DND-41 (cell line): ENCODE results near the gene SIAH1.
"Not testable (repeated sequence)": the region's sequence is repeated elsewhere in the genome, so short reads cannot be mapped to it uniquely, and the experiment has no call there.

Source experiments
- ATAC-seq: fragments of 200-7000 bp; cut with Tn5 transposase; 3 replicates; pipeline ENCODE4 v1.9.1; 2021; ENCODE audit warnings: low read depth; ENCODE audit not compliant: insufficient read depth
- DNase-seq: peaks from one replicate; pipeline ENCODE4 v3.0.0-alpha.2; 2020
- H2AFZ ChIP-seq: 2 replicates; pipeline ENCODE4 v1.6.0; 2012; ENCODE audit warnings: low read depth, low read length
- H3K27ac ChIP-seq: 2 replicates; pipeline ENCODE4 v1.5.1; 2012; ENCODE audit warnings: low read length, inconsistent platforms
- H3K27me3 ChIP-seq: fragments of 200-600 bp; sonication (generic); 2 replicates; pipeline ENCODE4 v1.6.0; 2012; ENCODE audit warnings: low read length, mild to moderate bottlenecking, inconsistent platforms; ENCODE audit not compliant: insufficient read depth, poor library complexity
- H3K36me3 ChIP-seq: 2 replicates; pipeline ENCODE4 v1.5.1; 2012; ENCODE audit warnings: low read length, inconsistent platforms; ENCODE audit not compliant: insufficient read depth
- H3K4me1 ChIP-seq: 2 replicates; pipeline ENCODE4 v1.5.1; 2012; ENCODE audit warnings: mild to moderate bottlenecking, low read length; ENCODE audit not compliant: insufficient read depth
- H3K4me2 ChIP-seq: 2 replicates; pipeline ENCODE4 v1.6.0; 2012; ENCODE audit warnings: mild to moderate bottlenecking, moderate library complexity, low read length, inconsistent platforms; ENCODE audit not compliant: insufficient read depth
- H3K4me3 ChIP-seq, 2 experiments: fragments of 200-600 bp in 1 of 2; shearing (Covaris generic) in 1 of 2; 2 replicates each; pipeline ENCODE4 v1.5.1; 2012 to 2016; ENCODE audit warnings: inconsistent platforms in 2 of 2, low read length in 2 of 2, mild to moderate bottlenecking in 2 of 2, low read depth in 1 of 2, moderate library complexity in 1 of 2
- H3K79me2 ChIP-seq: 2 replicates; pipeline ENCODE4 v1.6.0; 2012; ENCODE audit warnings: low read length, inconsistent platforms; ENCODE audit not compliant: insufficient read depth
- H3K9ac ChIP-seq: 2 replicates; pipeline ENCODE4 v1.6.0; 2012; ENCODE audit warnings: low read depth, mild to moderate bottlenecking, inconsistent platforms, low read length, moderate library complexity
- H3K9me3 ChIP-seq: 2 replicates; pipeline ENCODE4 v1.5.1; 2012; ENCODE audit warnings: low read length, moderate library complexity, mild to moderate bottlenecking, inconsistent platforms; ENCODE audit not compliant: insufficient read depth, severe bottlenecking
- H4K20me1 ChIP-seq: 2 replicates; pipeline ENCODE4 v1.6.0; 2012; ENCODE audit warnings: low read length; ENCODE audit not compliant: insufficient read depth
- CTCF ChIP-seq: IDR thresholded peaks from 2 replicates; pipeline ENCODE4 v1.5.1; 2012; ENCODE audit warnings: borderline replicate concordance, low read length, moderate library complexity, mild to moderate bottlenecking; ENCODE audit not compliant: poor library complexity, severe bottlenecking; ENCODE audit errors: extremely low read depth
- EZH2 ChIP-seq: IDR thresholded peaks from 3 replicates; pipeline ENCODE4 v1.6.1; 2012; ENCODE audit warnings: borderline replicate concordance, low read depth, mild to moderate bottlenecking, moderate library complexity, low read length, inconsistent platforms; ENCODE audit not compliant: severe bottlenecking

SIAH1 gene

GRCh38 chr16:48371393-48371780 lies 13.8 kb downstream of the SIAH1 start:
- H4K20me1 ChIP-seq = peaks cover 91% of the 10 kb centered on the region
- TF ChIP-seq EZH2 (no peak), CTCF (no peak)
- no peak overlapping the region for H3K4me2 ChIP-seq
- peaks cover 21% of the 10 kb centered on the region for H3K4me1 ChIP-seq
- H3K27me3 ChIP-seq = no peaks in the 10 kb centered on the region
- no peak overlapping the region for H2AFZ ChIP-seq
- ATAC-seq (no peak), DNase-seq (no peak)
- H3K9me3 ChIP-seq = no peaks in the 10 kb centered on the region
- no peaks in the 10 kb centered on the region for H3K36me3 ChIP-seq
- no peak overlapping the region for H3K27ac ChIP-seq
- no peak overlapping the region for H3K4me3 ChIP-seq
- no peak overlapping the region for H3K9ac ChIP-seq
- peaks cover 100% of the 10 kb centered on the region for H3K79me2 ChIP-seq

DNA sequence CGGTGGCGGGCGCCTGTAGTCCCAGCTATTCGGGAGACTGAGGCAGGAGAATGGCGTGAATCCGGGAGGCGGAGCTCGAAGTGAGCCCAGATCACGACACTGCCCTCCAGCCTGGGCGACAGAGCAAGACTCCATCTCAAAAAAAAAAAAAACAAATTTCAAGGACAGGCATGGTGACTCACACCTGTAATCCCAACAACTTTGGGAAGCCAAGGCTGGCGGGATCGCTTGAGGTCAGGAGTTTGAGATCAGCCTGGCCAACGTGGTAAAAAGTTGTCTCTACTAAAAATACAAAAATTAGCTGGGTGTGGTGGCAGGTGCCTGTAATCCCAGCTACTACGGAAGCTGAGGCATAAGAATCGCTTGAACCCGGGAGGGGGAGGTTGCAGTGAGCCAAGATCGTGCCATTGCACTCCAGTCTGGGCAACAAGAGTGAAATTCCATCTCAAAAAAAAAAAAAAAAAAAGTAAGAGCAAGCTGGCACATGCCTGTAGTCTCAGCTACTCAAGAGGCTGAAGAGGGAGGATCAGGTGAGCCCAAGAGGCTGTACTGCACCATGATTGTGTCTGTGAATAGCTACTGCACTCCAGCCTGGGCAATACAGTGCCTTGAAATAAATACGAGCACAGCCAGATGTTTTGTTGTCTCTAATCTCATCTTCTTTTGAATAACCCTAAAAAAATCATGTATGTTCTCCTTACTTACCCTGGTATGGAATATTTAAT lies 14.4 kb downstream of the SIAH1 start:
- not testable (repeated sequence) for H3K27ac ChIP-seq, ATAC-seq, DNase-seq, H3K27me3 ChIP-seq, H3K9ac ChIP-seq, H3K4me3 ChIP-seq, H3K4me2 ChIP-seq, H3K36me3 ChIP-seq, H2AFZ ChIP-seq, H3K9me3 ChIP-seq
- Histone ChIP-seq H3K4me1 (peaks cover 21% of the 10 kb centered on the region), H3K79me2 (peaks cover 100% of the 10 kb centered on the region), H4K20me1 (peaks cover 95% of the 10 kb centered on the region)

DNA sequence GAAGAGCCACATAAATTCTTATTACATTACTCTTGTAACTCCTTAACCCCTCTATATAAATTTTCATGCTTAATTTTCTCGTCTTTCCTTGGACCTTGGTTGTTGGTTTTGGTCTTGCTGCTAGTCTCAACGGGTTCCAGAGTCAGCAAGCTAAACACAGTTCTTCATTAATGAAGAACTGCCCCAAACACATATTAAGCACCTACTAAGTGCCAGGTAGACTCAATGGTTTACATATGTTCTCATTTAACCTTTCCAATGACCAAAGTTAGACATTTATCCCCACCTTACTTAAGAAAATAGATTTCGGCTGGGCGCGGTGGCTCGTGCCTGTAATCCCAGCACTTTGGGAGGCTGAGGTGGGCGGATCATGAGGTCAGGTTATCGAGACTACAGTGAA lies 15.0 kb downstream of the SIAH1 start:
- Histone ChIP-seq H2AFZ (no peak overlapping the region), H3K9ac (no peak overlapping the region), H3K27me3 (no peaks in the 10 kb centered on the region), H3K36me3 (no peaks in the 10 kb centered on the region), H3K4me2 (no peak overlapping the region), H3K27ac (no peak overlapping the region), H3K9me3 (no peaks in the 10 kb centered on the region), H3K4me1 (peaks cover 21% of the 10 kb centered on the region), H4K20me1 (peaks cover 95% of the 10 kb centered on the region), H3K79me2 (peaks cover 100% of the 10 kb centered on the region), H3K4me3 (no peak overlapping the region)
- ATAC-seq = no peak
- DNase-seq = no peak
- TF ChIP-seq EZH2 (no peak), CTCF (no peak)

GRCh38 chr16:48369765-48370164 lies 15.4 kb downstream of the SIAH1 start:
- peaks cover 95% of the 10 kb centered on the region for H4K20me1 ChIP-seq
- H3K27ac ChIP-seq = no peak overlapping the region
- H3K27me3 ChIP-seq = no peaks in the 10 kb centered on the region
- no peak overlapping the region for H2AFZ ChIP-seq
- ATAC-seq (no peak), DNase-seq (no peak)
- TF ChIP-seq CTCF (no peak), EZH2 (no peak)
- peaks cover 100% of the 10 kb centered on the region for H3K79me2 ChIP-seq
- H3K9ac ChIP-seq = no peak overlapping the region
- peaks cover 21% of the 10 kb centered on the region for H3K4me1 ChIP-seq
- no peaks in the 10 kb centered on the region for H3K9me3 ChIP-seq
- no peaks in the 10 kb centered on the region for H3K36me3 ChIP-seq
- no peak overlapping the region for H3K4me3 ChIP-seq
- no peak overlapping the region for H3K4me2 ChIP-seq
